ENCODE measurements around the gene ZPLD1. TPM values are rescaled to one million over a fixed set of nuclear protein-coding genes. Genes with fewer than 3 reads are reported as not detected.

Gene ZPLD1
- total and polyA plus RNA-seq, 2 of the 4 experiments (the other 2 are of a cell fraction) = under 0.01 to 0.03 TPM

DNA sequence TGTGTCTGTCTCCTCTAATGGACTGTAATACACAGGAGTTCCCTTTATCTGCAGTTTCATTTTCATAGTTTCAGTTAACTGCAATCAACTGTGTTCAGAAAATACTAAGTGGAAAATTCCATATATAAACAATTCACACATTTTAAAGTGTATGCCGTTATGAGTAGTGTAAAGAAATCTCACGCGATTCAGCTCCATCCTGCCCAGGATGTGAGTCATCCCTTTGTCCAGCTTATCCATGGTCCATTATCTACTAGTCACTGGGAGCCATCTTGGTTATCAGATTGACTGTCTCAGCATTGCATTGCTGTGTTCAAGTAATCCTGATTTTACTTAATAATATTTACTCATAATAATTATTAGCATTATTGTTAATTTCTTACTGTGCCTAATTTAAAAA, 14.5 kb downstream of the ZPLD1 start:
- Histone ChIP-seq H3K56ac (ENCODE audit: extremely low read depth, insufficient read depth, low read length) (no peak overlapping the region), H3K14ac (replicated peaks; ENCODE audit: low read depth, low read length) (no peak overlapping the region; the same call in 1 of the 2 replicates), H3K79me1 (ENCODE audit: low read depth in 1 of 2, low read length in 2 of 2) (no peaks in the 10 kb centered on the region), H3K9me3 (ENCODE audit: control insufficient read depth, insufficient read depth, low read length) (no peaks in the 10 kb centered on the region), H4K20me1 (ENCODE audit: insufficient read depth, low read length) (no peaks in the 10 kb centered on the region), H3K18ac (ENCODE audit: low read depth, low read length) (no peak overlapping the region), H3K27ac (ENCODE audit: insufficient read depth, low read length) (no peak overlapping the region), H3K4me3 (ENCODE audit: insufficient read depth, low read depth, low read length) (no peak overlapping the region), H3K4ac (ENCODE audit: low read depth, low read length) (no peak overlapping the region), H2AK5ac (ENCODE audit: low read depth, low read length) (no peak overlapping the region), H2BK15ac (ENCODE audit: low read depth, low read length) (no peak overlapping the region), H3K4me1 (ENCODE audit: control insufficient read depth, insufficient read depth, low read length) (no peaks in the 10 kb centered on the region), H2AK9ac (replicated peaks; ENCODE audit: low read depth, low read length, poor library complexity) (no peak overlapping the region), H3K9ac (ENCODE audit: low read depth, low read length) (no peak overlapping the region), H2AFZ (replicated peaks; ENCODE audit: low read length, poor library complexity) (no peak overlapping the region), H3K4me2 (ENCODE audit: low read depth, low read length) (no peak overlapping the region), H2BK120ac (ENCODE audit: low read depth, low read length) (no peak overlapping the region), H3K36me3 (ENCODE audit: control insufficient read depth, insufficient read depth, low read length) (no peaks in the 10 kb centered on the region), H2BK5ac (ENCODE audit: low read depth, low read length, poor library complexity, severe bottlenecking) (no peak overlapping the region), H4K91ac (ENCODE audit: insufficient read depth, low read depth, low read length) (no peak overlapping the region), H3K9me1 (ENCODE audit: insufficient read depth, low read length) (no peaks in the 10 kb centered on the region), H3K27me3 (ENCODE audit: control insufficient read depth, insufficient read depth, low read length) (no peaks in the 10 kb centered on the region), H2BK20ac (ENCODE audit: low read depth, low read length) (no peak overlapping the region), H3K23ac (ENCODE audit: low read depth, low read length) (no peak overlapping the region), H4K8ac (ENCODE audit: low read depth in 2 of 2, low read length in 2 of 2) (no peak overlapping the region), H4K5ac (ENCODE audit: low read depth, low read length) (no peak overlapping the region)
- ATAC-seq (ENCODE audit: low read depth) = no peak
- no CpG with 5 or more reads among the region's 3 CpGs for WGBS, 2 experiments (ENCODE audit: extremely low coverage in 2 of 2, insufficient read length in 1 of 2)
- POLR2A ChIA-PET (ENCODE audit: unreplicated experiment) = no interaction called here
- in situ Hi-C loops (cut with MboI; ENCODE audit: low sequenced_read_pairs) (no loop called here), intact Hi-C loops (cut with micrococcal nuclease) (no loop called here), dilution Hi-C loops (cut with HindIII; ENCODE audit: low sequenced_read_pairs, unreplicated experiment) (no loop called here)
- peak; percentile 12 for DNase-seq
- no TSS peak for BruUV-seq (replicated peaks)
- no peak for TF ChIP-seq POLR2A (IDR thresholded peaks at IDR 0.05; ENCODE audit: low read depth, low read length)
- TF ChIP-seq, protein P1, sequence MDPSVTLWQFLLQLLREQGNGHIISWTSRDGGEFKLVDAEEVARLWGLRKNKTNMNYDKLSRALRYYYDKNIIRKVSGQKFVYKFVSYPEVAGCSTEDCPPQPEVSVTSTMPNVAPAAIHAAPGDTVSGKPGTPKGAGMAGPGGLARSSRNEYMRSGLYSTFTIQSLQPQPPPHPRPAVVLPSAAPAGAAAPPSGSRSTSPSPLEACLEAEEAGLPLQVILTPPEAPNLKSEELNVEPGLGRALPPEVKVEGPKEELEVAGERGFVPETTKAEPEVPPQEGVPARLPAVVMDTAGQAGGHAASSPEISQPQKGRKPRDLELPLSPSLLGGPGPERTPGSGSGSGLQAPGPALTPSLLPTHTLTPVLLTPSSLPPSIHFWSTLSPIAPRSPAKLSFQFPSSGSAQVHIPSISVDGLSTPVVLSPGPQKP (IDR thresholded peaks at IDR 0.05; ENCODE audit: borderline replicate concordance, low read depth, low read length) = no peak
- TF ChIP-seq CHD1 (IDR thresholded peaks at IDR 0.05; ENCODE audit: low read depth, low read length) = no peak
- TF ChIP-seq RAD21 (IDR thresholded peaks at IDR 0.05; ENCODE audit: low read length) = no peak
- TF ChIP-seq RFX5 (IDR thresholded peaks at IDR 0.05; ENCODE audit: low read depth, low read length) = no peak
- CTCF ChIA-PET = no interaction called here
